NB4 (cell line): ENCODE results near the gene UNC119B.

Experiments used
- CTCF ChIP-seq: IDR thresholded peaks from one replicate; pipeline ENCODE4 v1.5.1; 2012; ENCODE audit warnings: low read depth, low read length
- MAX ChIP-seq: IDR thresholded peaks from 2 replicates; pipeline ENCODE4 v1.6.1; 2011; ENCODE audit warnings: low read depth, low read length
- MYC ChIP-seq: IDR thresholded peaks from 2 replicates; pipeline ENCODE4 v1.6.1; 2011; ENCODE audit warnings: low read depth, low read length
- POLR2A ChIP-seq: IDR thresholded peaks from 2 replicates; pipeline ENCODE4 v1.6.1; 2011; ENCODE audit warnings: mild to moderate bottlenecking; ENCODE audit not compliant: insufficient read length; ENCODE audit errors: extremely low read depth

GRCh38 chr12:120737557-120738251 is 27.4 kb downstream of the UNC119B start:
- no peak for TF ChIP-seq CTCF
- TF ChIP-seq MAX: no peak
- TF ChIP-seq POLR2A: no peak
- TF ChIP-seq MYC: no peak
